ENCODE results near the gene MYBBP1A.

MYBBP1A gene

GRCh38 chr17:4540224-4540651 lies 14.9 kb downstream of the MYBBP1A start:
- Histone ChIP-seq H3K9ac (no peak overlapping the region), H3K4me1 (ENCODE audit: low read depth, poor library complexity, severe bottlenecking) (no peaks in the 10 kb centered on the region), H3K36me3 (ENCODE audit: insufficient read depth) (no peaks in the 10 kb centered on the region), H4K20me1 (ENCODE audit: insufficient read depth) (no peaks in the 10 kb centered on the region), H2AFZ (ENCODE audit: low read depth) (no peak overlapping the region), H3K4me3 (IDR thresholded peaks at IDR 0.05; ENCODE audit: insufficient read depth, low read depth, low read length) (no peak overlapping the region), H3K4me2 (no peak overlapping the region), H3K79me2 (ENCODE audit: insufficient read depth, low read depth) (no peaks in the 10 kb centered on the region), H3K27me3 (ENCODE audit: insufficient read depth, low read depth) (no peaks in the 10 kb centered on the region), H3K27ac (no peak overlapping the region)
- TF ChIP-seq, protein P1, sequence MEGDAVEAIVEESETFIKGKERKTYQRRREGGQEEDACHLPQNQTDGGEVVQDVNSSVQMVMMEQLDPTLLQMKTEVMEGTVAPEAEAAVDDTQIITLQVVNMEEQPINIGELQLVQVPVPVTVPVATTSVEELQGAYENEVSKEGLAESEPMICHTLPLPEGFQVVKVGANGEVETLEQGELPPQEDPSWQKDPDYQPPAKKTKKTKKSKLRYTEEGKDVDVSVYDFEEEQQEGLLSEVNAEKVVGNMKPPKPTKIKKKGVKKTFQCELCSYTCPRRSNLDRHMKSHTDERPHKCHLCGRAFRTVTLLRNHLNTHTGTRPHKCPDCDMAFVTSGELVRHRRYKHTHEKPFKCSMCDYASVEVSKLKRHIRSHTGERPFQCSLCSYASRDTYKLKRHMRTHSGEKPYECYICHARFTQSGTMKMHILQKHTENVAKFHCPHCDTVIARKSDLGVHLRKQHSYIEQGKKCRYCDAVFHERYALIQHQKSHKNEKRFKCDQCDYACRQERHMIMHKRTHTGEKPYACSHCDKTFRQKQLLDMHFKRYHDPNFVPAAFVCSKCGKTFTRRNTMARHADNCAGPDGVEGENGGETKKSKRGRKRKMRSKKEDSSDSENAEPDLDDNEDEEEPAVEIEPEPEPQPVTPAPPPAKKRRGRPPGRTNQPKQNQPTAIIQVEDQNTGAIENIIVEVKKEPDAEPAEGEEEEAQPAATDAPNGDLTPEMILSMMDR (conservative IDR thresholded peaks at IDR 0.05; ENCODE audit: low read depth, low read length): no peak

DNA sequence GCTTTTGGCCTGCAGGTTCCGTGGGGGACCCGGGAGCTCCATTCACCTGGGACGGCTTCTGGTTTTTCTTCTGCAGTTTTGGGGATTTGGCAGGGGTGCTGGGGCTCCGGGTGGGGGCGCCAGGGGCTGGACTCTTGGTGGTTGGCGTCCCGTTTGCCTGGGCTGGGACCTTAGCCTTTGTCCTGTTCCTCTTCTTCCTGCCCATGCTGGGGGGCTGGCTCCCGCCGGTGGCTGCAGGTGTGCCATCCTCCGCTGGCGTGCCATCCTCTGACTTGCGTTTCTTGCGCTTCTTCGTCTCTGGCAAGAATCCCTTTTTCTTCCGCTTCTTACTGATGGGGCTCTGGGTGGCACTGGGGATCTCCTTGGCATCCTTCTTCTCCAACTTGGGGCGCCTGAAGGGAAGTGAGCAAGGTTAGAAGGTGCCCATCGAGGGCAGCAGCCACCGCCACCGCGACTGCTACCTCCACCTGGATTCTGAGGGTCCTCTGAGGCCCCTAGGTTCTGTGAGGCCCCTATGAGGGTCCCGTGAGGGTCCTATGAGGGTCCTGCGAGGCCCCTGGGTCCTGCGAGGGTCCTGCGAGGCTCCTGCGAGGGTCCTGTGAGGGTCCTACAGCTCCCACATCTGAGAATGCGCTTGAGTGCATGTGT lies 15.5 kb downstream of the MYBBP1A start:
- H3K79me2 ChIP-seq (ENCODE audit: insufficient read depth, low read depth): no peaks in the 10 kb centered on the region
- no peak overlapping the region for H3K27ac ChIP-seq
- H4K20me1 ChIP-seq (ENCODE audit: insufficient read depth): no peaks in the 10 kb centered on the region
- no peak overlapping the region for H3K9ac ChIP-seq
- no peak overlapping the region for H3K4me3 ChIP-seq (IDR thresholded peaks at IDR 0.05; ENCODE audit: insufficient read depth, low read depth, low read length)
- no peak overlapping the region for H2AFZ ChIP-seq (ENCODE audit: low read depth)
- H3K36me3 ChIP-seq (ENCODE audit: insufficient read depth): no peaks in the 10 kb centered on the region
- H3K4me2 ChIP-seq: no peak overlapping the region
- TF ChIP-seq, protein P1 (conservative IDR thresholded peaks at IDR 0.05; ENCODE audit: low read depth, low read length): no peak
- H3K27me3 ChIP-seq (ENCODE audit: insufficient read depth, low read depth): no peaks in the 10 kb centered on the region
- H3K4me1 ChIP-seq (ENCODE audit: low read depth, poor library complexity, severe bottlenecking): no peaks in the 10 kb centered on the region

DNA sequence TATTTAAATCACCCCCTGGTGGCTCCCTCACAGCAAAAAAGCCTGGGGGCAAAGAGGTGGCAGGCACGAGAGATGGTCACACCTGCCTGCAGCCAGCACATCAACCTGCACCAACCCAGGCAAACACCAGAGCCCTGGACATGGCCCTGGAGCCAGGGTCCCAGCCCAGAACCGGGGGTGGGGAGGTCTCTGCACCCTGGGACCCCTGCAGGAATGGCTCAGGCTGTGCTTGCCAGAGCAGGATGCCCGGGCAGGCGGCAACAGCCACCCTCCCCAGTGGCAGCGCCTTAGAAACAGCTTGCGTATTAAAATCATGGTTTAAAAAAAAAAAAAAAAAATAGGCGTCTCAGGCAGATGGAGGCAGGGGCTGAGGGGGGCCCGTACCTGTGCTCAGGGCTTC lies 16.2 kb downstream of the MYBBP1A start:
- Histone ChIP-seq H3K4me3 (IDR thresholded peaks at IDR 0.05; ENCODE audit: insufficient read depth, low read depth, low read length) (no peak overlapping the region), H3K4me1 (ENCODE audit: low read depth, poor library complexity, severe bottlenecking) (no peaks in the 10 kb centered on the region), H3K9ac (no peak overlapping the region), H3K4me2 (no peak overlapping the region), H4K20me1 (ENCODE audit: insufficient read depth) (no peaks in the 10 kb centered on the region), H3K27me3 (ENCODE audit: insufficient read depth, low read depth) (no peaks in the 10 kb centered on the region), H2AFZ (ENCODE audit: low read depth) (no peak overlapping the region), H3K79me2 (ENCODE audit: insufficient read depth, low read depth) (no peaks in the 10 kb centered on the region), H3K27ac (no peak overlapping the region), H3K36me3 (ENCODE audit: insufficient read depth) (no peaks in the 10 kb centered on the region)
- TF ChIP-seq, protein P1 (conservative IDR thresholded peaks at IDR 0.05; ENCODE audit: low read depth, low read length): no peak

DNA sequence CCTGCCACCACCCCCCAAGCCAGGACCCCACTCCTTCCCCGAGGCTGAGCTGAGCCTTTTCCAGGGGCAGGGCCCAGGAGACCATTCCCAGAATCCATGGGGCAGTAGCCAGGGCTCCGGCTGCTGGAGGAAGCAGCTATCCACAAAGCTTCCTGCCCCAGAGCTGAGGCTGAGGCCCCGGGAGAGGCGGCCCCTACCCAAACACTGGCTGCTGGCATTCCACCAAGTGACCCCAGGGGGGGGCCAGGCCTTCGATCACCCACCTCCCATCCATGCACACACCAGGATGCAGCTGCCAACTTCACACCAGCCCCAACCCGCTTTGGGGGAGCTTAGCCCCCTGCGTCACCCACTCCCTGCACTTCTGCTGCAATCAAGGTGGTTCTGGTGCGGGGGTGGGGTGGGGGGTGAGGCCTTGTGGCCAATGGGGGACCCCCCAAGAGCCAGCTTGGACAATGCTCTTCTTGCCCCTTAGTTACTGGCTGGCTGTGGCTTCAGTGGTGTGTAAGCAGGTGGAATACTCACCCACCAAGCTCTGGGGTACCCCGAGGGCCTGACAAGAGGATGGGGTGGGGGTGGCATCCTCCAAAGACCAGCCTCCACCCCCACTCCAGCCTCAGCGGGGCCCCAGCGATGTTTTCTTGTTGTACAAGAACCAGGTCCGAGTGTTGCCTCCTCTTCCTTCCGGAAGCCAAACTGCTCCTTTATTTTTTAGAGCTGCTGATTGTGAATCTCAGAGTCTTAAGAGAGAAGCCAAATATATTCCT lies 16.8 kb downstream of the MYBBP1A start:
- TF ChIP-seq, protein P1 (conservative IDR thresholded peaks at IDR 0.05; ENCODE audit: low read depth, low read length): no peak
- Histone ChIP-seq H3K27me3 (ENCODE audit: insufficient read depth, low read depth) (no peaks in the 10 kb centered on the region; the same call in 1 of the 2 replicates), H3K4me1 (ENCODE audit: low read depth, poor library complexity, severe bottlenecking) (no peaks in the 10 kb centered on the region), H4K20me1 (ENCODE audit: insufficient read depth) (no peaks in the 10 kb centered on the region), H3K27ac (no peak overlapping the region), H3K9ac (no peak overlapping the region), H3K4me2 (no peak overlapping the region), H2AFZ (ENCODE audit: low read depth) (no peak overlapping the region), H3K36me3 (ENCODE audit: insufficient read depth) (no peaks in the 10 kb centered on the region), H3K79me2 (ENCODE audit: insufficient read depth, low read depth) (no peaks in the 10 kb centered on the region), H3K4me3 (IDR thresholded peaks at IDR 0.05; ENCODE audit: insufficient read depth, low read depth, low read length) (no peak overlapping the region)

All from KMS-11 (cell line).